Thyroid gland (tissue), 4 donors: ENCODE data around the gene CCK. TPM values are rescaled to one million over a fixed set of nuclear protein-coding genes. Genes with fewer than 3 reads are reported as not detected.
"Not testable (repeated sequence)": the region's sequence is repeated elsewhere in the genome, so short reads cannot be mapped to it uniquely, and the experiment has no call there.

ENCODE experiments used
- DNase-seq, 2 donors: peaks; one replicate each; pipeline ENCODE4 v3.0.0-alpha.2; 2019
- H3K27ac ChIP-seq, 3 donors: fragments of 200-600 bp; sonication (generic); 1 replicate in 2 of 3; 2 replicates in 1 of 3; pipeline ENCODE4 v1.5.1; 2016 to 2019; ENCODE audit warnings: mild to moderate bottlenecking in 1 of 3, moderate library complexity in 1 of 3
- H3K27me3 ChIP-seq: fragments of 200-600 bp; sonication (generic); one replicate; pipeline ENCODE4 v1.5.1; 2019
- H3K36me3 ChIP-seq, 2 donors: fragments of 200-600 bp; sonication (generic); one replicate each; pipeline ENCODE4 v1.5.1; 2016 to 2019
- H3K4me1 ChIP-seq, 2 donors: fragments of 200-600 bp; sonication (generic); one replicate each; pipeline ENCODE4 v1.5.1; 2017 to 2019
- H3K4me3 ChIP-seq, 3 donors: fragments of 200-600 bp; sonication (generic); replicated peaks in 1 of 3; 1 replicate in 2 of 3; 2 replicates in 1 of 3; pipeline ENCODE4 v1.5.1; 2016; ENCODE audit warnings: mild to moderate bottlenecking in 1 of 3
- H3K9me3 ChIP-seq: fragments of 200-600 bp; sonication (generic); one replicate; pipeline ENCODE4 v1.5.1; 2017
- CTCF ChIP-seq, 6 experiments: fragments of 200-600 bp in 3 of 6; fragments of 450-650 bp in 3 of 6; sonication (generic) in 3 of 6; IDR thresholded peaks; one replicate each; pipeline ENCODE4 v1.5.1; 2016 to 2019; ENCODE audit warnings: antibody characterized with exemption in 6 of 6, mild to moderate bottlenecking in 2 of 6, inconsistent platforms in 1 of 6, moderate library complexity in 1 of 6
- POLR2A ChIP-seq, 2 donors: fragments of 450-650 bp; IDR thresholded peaks; one replicate each; pipeline ENCODE4 v1.6.1; 2017; ENCODE audit warnings: antibody characterized with exemption in 2 of 2, mild to moderate bottlenecking in 2 of 2, moderate library complexity in 1 of 2
- WGBS, 2 donors: methylation state at CpG; one replicate each; pipeline ENCODE4 v1.1.5; 2017; 5-methylcytosine and 5-hydroxymethylcytosine counted together
- intact Hi-C: fragments of 100-400 bp; cut with DNase I; formaldehyde crosslinking; loops from one replicate; pipeline ENCODE4 v1.15.1; 2023
- total RNA-seq, 4 donors: library from RNA; depleted of rRNA; stranded (reverse); fragments of >200 nt; gene quantifications; one replicate each; pipeline ENCODE4 v1.2.3, GENCODE V29; 2016

The CCK gene
- total RNA-seq, 4 donors from 2014 or later = 0.89 TPM; not detected in 3

- H3K27me3 ChIP-seq = no peaks in the 10 kb centered on the region
- 65 to 80% methylated on average over 5 of the region's 5 CpGs for WGBS, 2 donors
- H3K36me3 ChIP-seq = no peaks in the 10 kb centered on the region
- H3K4me3 ChIP-seq = no peak overlapping the region
- TF ChIP-seq POLR2A (IDR thresholded peaks at IDR 0.05) = no peak
- TF ChIP-seq CTCF (IDR thresholded peaks at IDR 0.05) = no peak
- no peaks in the 10 kb centered on the region for H3K4me1 ChIP-seq
- no peak for DNase-seq
- no peaks in the 10 kb centered on the region for H3K9me3 ChIP-seq
- intact Hi-C loops = no loop called here
- no peak overlapping the region for H3K27ac ChIP-seq
Observed at GRCh38 chr3:42290966-42291714, 25.2 kb upstream of the CCK start.

- 11 to 25% methylated on average over 1 of the region's 1 CpG for WGBS, 2 donors
- Histone ChIP-seq H3K9me3 (no peaks in the 10 kb centered on the region), H3K27ac (no peak overlapping the region), H3K4me1 (no peaks in the 10 kb centered on the region), H3K36me3 (no peaks in the 10 kb centered on the region), H3K4me3 (no peak overlapping the region), H3K27me3 (no peaks in the 10 kb centered on the region)
- no peak for TF ChIP-seq CTCF (IDR thresholded peaks at IDR 0.05)
- intact Hi-C loops = no loop called here
- no peak for DNase-seq
Observed at GRCh38 chr3:42289026-42289425, 23.0 kb upstream of the CCK start.

- Histone ChIP-seq H3K4me1 (no peaks in the 10 kb centered on the region), H3K4me3 (no peak overlapping the region), H3K27ac (no peak overlapping the region), H3K9me3 (no peaks in the 10 kb centered on the region), H3K36me3 (no peaks in the 10 kb centered on the region), H3K27me3 (no peaks in the 10 kb centered on the region)
- DNase-seq = no peak
- WGBS, 2 donors = 84 to 85% methylated on average over 2 of the region's 2 CpGs
- intact Hi-C loops = no loop called here
- TF ChIP-seq CTCF (IDR thresholded peaks at IDR 0.05) = no peak
- TF ChIP-seq POLR2A (IDR thresholded peaks at IDR 0.05) = no peak
Observed at GRCh38 chr3:42288385-42288784, 22.4 kb upstream of the CCK start.

GRCh38 chr3:42287423-42287822 lies 21.4 kb upstream of the CCK start:
- H3K4me1 ChIP-seq, intact Hi-C loops, DNase-seq, H3K9me3 ChIP-seq, H3K27me3 ChIP-seq, H3K4me3 ChIP-seq, H3K27ac ChIP-seq, H3K36me3 ChIP-seq: not testable (repeated sequence)
- 84 to 86% methylated on average over 8 of the region's 8 CpGs for WGBS, 2 donors

GRCh38 chr3:42277676-42278075 lies 11.7 kb upstream of the CCK start:
- WGBS, 2 donors = 68 to 73% methylated on average over 6 of the region's 6 CpGs
- H3K4me1 ChIP-seq = no peaks in the 10 kb centered on the region
- no peak overlapping the region for H3K27ac ChIP-seq
- H3K36me3 ChIP-seq = no peaks in the 10 kb centered on the region
- intact Hi-C loops = no loop called here
- no peaks in the 10 kb centered on the region for H3K27me3 ChIP-seq
- no peak overlapping the region for H3K4me3 ChIP-seq
- H3K9me3 ChIP-seq = no peaks in the 10 kb centered on the region
- TF ChIP-seq CTCF (IDR thresholded peaks at IDR 0.05) = no peak
- no peak for TF ChIP-seq POLR2A (IDR thresholded peaks at IDR 0.05)
- no peak for DNase-seq
